Measurements from ENCODE around the gene DNM1.
"Not testable (repeated sequence)": the region's sequence is repeated elsewhere in the genome, so short reads cannot be mapped to it uniquely, and the experiment has no call there.

Gene DNM1

GRCh38 chr9:128222880-128223670 is 19.9 kb downstream of the DNM1 start:
- in situ Hi-C loops (cut with HindIII; ENCODE audit: low sequenced_read_pairs) = no loop called here

- in situ Hi-C loops (cut with HindIII; ENCODE audit: low sequenced_read_pairs) = no loop called here
Measured at GRCh38 chr9:128224877-128225276, 21.7 kb downstream of the DNM1 start.

- in situ Hi-C loops (cut with HindIII; ENCODE audit: low sequenced_read_pairs) = no loop called here
Measured at GRCh38 chr9:128225770-128226411, 22.7 kb downstream of the DNM1 start.

GRCh38 chr9:128226412-128226801 is 23.2 kb downstream of the DNM1 start:
- in situ Hi-C loops (cut with HindIII; ENCODE audit: low sequenced_read_pairs) = no loop called here

GRCh38 chr9:128230897-128231296 is 27.7 kb downstream of the DNM1 start:
- in situ Hi-C loops (cut with HindIII; ENCODE audit: low sequenced_read_pairs) = not testable (repeated sequence)

GRCh38 chr9:128231638-128232527 is 28.7 kb downstream of the DNM1 start:
- in situ Hi-C loops (cut with HindIII; ENCODE audit: low sequenced_read_pairs) = no loop called here

GRCh38 chr9:128232528-128233428 is 29.6 kb downstream of the DNM1 start:
- in situ Hi-C loops (cut with HindIII; ENCODE audit: low sequenced_read_pairs) = no loop called here

- in situ Hi-C loops (cut with HindIII; ENCODE audit: low sequenced_read_pairs) = no loop called here
Measured at GRCh38 chr9:128233817-128234406, 30.7 kb downstream of the DNM1 start.

GRCh38 chr9:128242124-128242523 is 38.9 kb downstream of the DNM1 start:
- in situ Hi-C loops (cut with HindIII; ENCODE audit: low sequenced_read_pairs) = no loop called here

GRCh38 chr9:128242828-128243214 is 39.6 kb downstream of the DNM1 start:
- in situ Hi-C loops (cut with HindIII; ENCODE audit: low sequenced_read_pairs) = no loop called here

- in situ Hi-C loops (cut with HindIII; ENCODE audit: low sequenced_read_pairs) = no loop called here
Measured at GRCh38 chr9:128243215-128244018, 40.2 kb downstream of the DNM1 start.

- in situ Hi-C loops (cut with HindIII; ENCODE audit: low sequenced_read_pairs) = no loop called here
Measured at GRCh38 chr9:128244091-128244836, 41.1 kb downstream of the DNM1 start.

GRCh38 chr9:128244837-128245231 is 41.7 kb downstream of the DNM1 start:
- in situ Hi-C loops (cut with HindIII; ENCODE audit: low sequenced_read_pairs) = no loop called here

GRCh38 chr9:128245421-128246151 is 42.4 kb downstream of the DNM1 start:
- in situ Hi-C loops (cut with HindIII; ENCODE audit: low sequenced_read_pairs) = no loop called here

- in situ Hi-C loops (cut with HindIII; ENCODE audit: low sequenced_read_pairs) = no loop called here
Measured at GRCh38 chr9:128246471-128246870, 43.3 kb downstream of the DNM1 start.

- in situ Hi-C loops (cut with HindIII; ENCODE audit: low sequenced_read_pairs) = no loop called here
Measured at GRCh38 chr9:128247226-128247803, 44.1 kb downstream of the DNM1 start.

- in situ Hi-C loops (cut with HindIII; ENCODE audit: low sequenced_read_pairs) = no loop called here
Measured at GRCh38 chr9:128249558-128249907, 46.4 kb downstream of the DNM1 start.
